Measurements from ENCODE around the gene HMCN2. TPM values are rescaled to one million over a fixed set of nuclear protein-coding genes. Genes with fewer than 3 reads are reported as not detected.

The HMCN2 gene
- total RNA-seq, 6 donors from 2014 or later = 0.76 to 7.3 (median 1.5) TPM

DNA sequence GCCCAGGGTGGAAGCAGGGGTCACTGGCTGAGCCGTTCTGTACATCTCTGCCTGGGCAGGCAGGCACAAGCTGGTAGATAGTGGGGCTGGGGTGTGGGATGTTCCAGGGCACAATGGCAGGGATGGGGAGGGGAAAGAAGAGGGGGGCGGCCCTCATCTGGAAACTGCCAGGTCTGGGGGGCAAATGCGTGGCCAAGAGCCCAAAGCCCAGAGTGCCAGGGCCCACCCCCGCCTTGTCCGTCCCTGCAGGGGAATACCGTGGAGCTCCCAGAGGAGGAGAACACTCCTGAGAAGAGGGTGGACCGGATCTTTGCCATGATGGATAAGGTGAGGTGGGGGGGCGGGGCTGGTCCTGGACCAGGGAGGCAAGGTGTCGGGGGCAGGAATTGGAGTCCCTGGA is 42.7 kb upstream of the HMCN2 start:
- DNase-seq (no peak), ATAC-seq (ENCODE audit: low FRiP score in 2 of 2) (no peak)
- WGBS, 2 donors = 90% methylated on average over 6 to 9 of the region's 9 CpGs
- H3K27me3 ChIP-seq = no peaks in the 10 kb centered on the region
- H3K9me3 ChIP-seq = peaks cover 0 to 9% (median 2%) of the 10 kb centered on the region in 4 donors
- no peak overlapping the region for H3K27ac ChIP-seq
- H3K36me3 ChIP-seq = peaks cover 0 to 4% (median 0%) of the 10 kb centered on the region in 4 donors
- H3K4me1 ChIP-seq = peaks cover 0 to 7% (median 0%) of the 10 kb centered on the region in 4 donors
- TF ChIP-seq CTCF (IDR thresholded peaks at IDR 0.05) = no peak
- TF ChIP-seq EP300 (IDR thresholded peaks at IDR 0.05) = no peak
- no peak overlapping the region for H3K4me3 ChIP-seq

DNA sequence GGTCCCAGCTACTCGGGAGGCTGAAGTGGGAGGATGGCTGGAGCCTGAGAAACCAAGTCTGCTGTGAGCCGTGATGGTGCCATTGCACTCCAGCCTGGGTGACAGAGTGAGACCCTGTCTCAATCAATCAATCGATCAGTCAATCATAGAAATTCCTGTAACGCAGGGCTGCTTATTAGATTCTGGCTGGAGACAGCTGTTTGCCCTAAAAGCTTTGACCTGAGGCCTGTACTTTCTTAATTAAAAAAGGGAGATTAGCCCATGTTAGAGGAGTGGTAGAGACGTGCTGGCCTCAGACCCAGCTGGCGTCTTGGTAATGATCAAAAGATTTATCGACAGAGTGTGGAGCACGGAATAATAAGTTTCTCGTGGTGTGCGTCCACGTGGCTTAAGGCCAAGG is 40.5 kb upstream of the HMCN2 start:
- Histone ChIP-seq H3K36me3 (peaks cover 0 to 4% (median 0%) of the 10 kb centered on the region in 4 donors), H3K4me3 (no peak overlapping the region), H3K27ac (no peak overlapping the region), H3K27me3 (no peaks in the 10 kb centered on the region), H3K9me3 (peaks cover 0 to 12% (median 3%) of the 10 kb centered on the region in 4 donors), H3K4me1 (peaks cover 0 to 3% (median 0%) of the 10 kb centered on the region in 4 donors)
- TF ChIP-seq POLR2A (IDR thresholded peaks at IDR 0.05) (no peak), POLR2AphosphoS5 (IDR thresholded peaks at IDR 0.05) (no peak), EP300 (IDR thresholded peaks at IDR 0.05) (no peak), CTCF (IDR thresholded peaks at IDR 0.05) (no peak)
- ATAC-seq (ENCODE audit: low FRiP score in 2 of 2) (no peak), DNase-seq (no peak)
- 92% methylated on average over 11 of the region's 11 CpGs for WGBS, 2 donors

DNA sequence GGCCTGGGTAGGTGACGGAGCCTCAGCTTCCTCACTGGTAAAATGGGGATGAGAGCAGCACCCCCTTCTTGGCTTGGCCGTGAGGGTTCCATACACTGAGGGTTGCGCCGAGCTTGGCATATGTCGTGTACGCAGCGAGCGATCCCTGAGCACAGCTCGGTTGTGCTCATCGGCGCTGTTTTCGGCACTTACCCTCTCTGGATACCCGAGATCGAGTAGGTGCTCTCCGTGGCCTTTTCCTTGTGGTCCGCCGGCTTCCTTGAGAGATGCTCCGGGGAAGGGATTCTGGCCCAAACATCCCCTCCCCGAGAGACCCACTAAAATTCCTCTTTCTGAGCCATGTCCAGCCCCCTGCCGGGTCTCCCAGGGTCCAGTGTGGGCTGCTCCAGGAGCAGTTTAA is 40.0 kb upstream of the HMCN2 start:
- WGBS, 2 donors = 97% methylated on average over 19 to 20 of the region's 20 CpGs
- no peaks in the 10 kb centered on the region for H3K27me3 ChIP-seq
- H3K36me3 ChIP-seq = peaks cover 0 to 4% (median 0%) of the 10 kb centered on the region in 4 donors
- H3K27ac ChIP-seq = no peak overlapping the region
- DNase-seq (no peak), ATAC-seq (ENCODE audit: low FRiP score in 2 of 2) (peak in 1 of 2 donors; percentile 8)
- peaks cover 0 to 12% (median 3%) of the 10 kb centered on the region in 4 donors for H3K9me3 ChIP-seq
- TF ChIP-seq EP300 (IDR thresholded peaks at IDR 0.05) (no peak), POLR2A (IDR thresholded peaks at IDR 0.05) (no peak), CTCF (IDR thresholded peaks at IDR 0.05) (no peak), POLR2AphosphoS5 (IDR thresholded peaks at IDR 0.05) (no peak)
- H3K4me1 ChIP-seq = no peaks in the 10 kb centered on the region
- no peak overlapping the region for H3K4me3 ChIP-seq

GRCh38 chr9:130226112-130226511 is 39.4 kb upstream of the HMCN2 start:
- H3K27me3 ChIP-seq = no peaks in the 10 kb centered on the region
- peaks cover 0 to 12% (median 3%) of the 10 kb centered on the region in 4 donors for H3K9me3 ChIP-seq
- WGBS, 2 donors = 95 to 100% methylated on average over 2 to 12 of the region's 12 CpGs
- no peaks in the 10 kb centered on the region for H3K4me1 ChIP-seq
- ATAC-seq (ENCODE audit: low FRiP score in 2 of 2) = peak in 1 of 2 donors; percentile 51
- H3K4me3 ChIP-seq = no peak overlapping the region
- no peak for TF ChIP-seq POLR2AphosphoS5 (IDR thresholded peaks at IDR 0.05)
- no peak for TF ChIP-seq EP300 (IDR thresholded peaks at IDR 0.05)
- TF ChIP-seq POLR2A (IDR thresholded peaks at IDR 0.05) = no peak
- no peak for TF ChIP-seq CTCF (IDR thresholded peaks at IDR 0.05)
- peaks cover 0 to 4% (median 0%) of the 10 kb centered on the region in 4 donors for H3K36me3 ChIP-seq
- no peak overlapping the region for H3K27ac ChIP-seq
- DNase-seq = no peak

DNA sequence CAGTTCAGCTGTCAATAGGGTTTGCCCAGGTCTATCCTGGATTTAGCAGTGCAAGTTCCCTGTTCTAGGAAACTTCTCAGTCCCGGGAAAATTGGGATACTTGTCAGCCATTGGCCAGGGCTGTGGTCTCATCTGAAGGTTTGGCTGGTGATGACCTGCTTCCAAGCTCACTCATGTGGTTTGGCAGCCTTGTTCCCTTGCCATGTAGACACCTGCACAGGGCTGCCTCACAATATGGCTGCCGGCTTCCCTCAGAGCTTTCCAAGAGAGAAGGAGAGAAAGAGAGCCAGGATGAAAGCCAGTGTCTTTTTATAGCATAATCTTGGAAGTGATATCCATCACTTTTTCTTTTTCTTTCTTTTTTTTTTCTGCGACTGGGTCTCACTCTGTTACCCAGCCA is 37.7 kb upstream of the HMCN2 start:
- peaks cover 0 to 4% (median 0%) of the 10 kb centered on the region in 4 donors for H3K36me3 ChIP-seq
- H3K4me1 ChIP-seq = no peaks in the 10 kb centered on the region
- no peaks in the 10 kb centered on the region for H3K27me3 ChIP-seq
- ATAC-seq (ENCODE audit: low FRiP score in 2 of 2) (no peak), DNase-seq (no peak)
- 96 to 97% methylated on average over 2 to 3 of the region's 3 CpGs for WGBS, 2 donors
- TF ChIP-seq POLR2A (IDR thresholded peaks at IDR 0.05) (no peak), POLR2AphosphoS5 (IDR thresholded peaks at IDR 0.05) (no peak), EP300 (IDR thresholded peaks at IDR 0.05) (no peak), CTCF (IDR thresholded peaks at IDR 0.05) (no peak)
- no peak overlapping the region for H3K4me3 ChIP-seq
- peaks cover 0 to 12% (median 3%) of the 10 kb centered on the region in 4 donors for H3K9me3 ChIP-seq
- H3K27ac ChIP-seq = no peak overlapping the region

Measured in upper lobe of left lung (tissue), 6 donors.